Activated CD8-positive, alpha-beta memory T cell treated with anti-CD3 and anti-CD28 coated beads for 4 hours (primary cell): Measurements from ENCODE around the gene MPDU1.

Experiments used
- DNase-seq, 2 donors: peaks; one replicate each; pipeline ENCODE4 v3.0.0-alpha.2; 2020; ENCODE audit warnings: low read depth in 2 of 2

Gene MPDU1

GRCh38 chr17:7560172-7561027 is 23.3 kb upstream of the MPDU1 start:
- DNase-seq: no peak

GRCh38 chr17:7561028-7561575 is 22.6 kb upstream of the MPDU1 start:
- DNase-seq: peak; percentile 61 to 72

- DNase-seq: peak; percentile 80 to 83
These were observed 22.0 kb upstream of the MPDU1 start, which contains the start of gene SENP3 for GRCh38 chr17:7561589-7562207. TSS of gene SENP3 (plus strand) at chr17:7561919. CDS start at chr17:7563077, 1,158 bp downstream.

- DNase-seq: no peak
These were observed 21.4 kb upstream of the MPDU1 start for GRCh38 chr17:7562208-7562605.

GRCh38 chr17:7563115-7563869 is 20.4 kb upstream of the MPDU1 start:
- DNase-seq: no peak

GRCh38 chr17:7569571-7569970 is 14.1 kb upstream of the MPDU1 start:
- DNase-seq: no peak

- DNase-seq: no peak
These were observed 13.3 kb upstream of the MPDU1 start for GRCh38 chr17:7570351-7570750.

- no peak for DNase-seq
These were observed 11.4 kb upstream of the MPDU1 start for GRCh38 chr17:7572338-7572587.

- peak; percentile 97 to 100 for DNase-seq
These were observed 10.9 kb upstream of the MPDU1 start for GRCh38 chr17:7572588-7573323.

- DNase-seq: peak; percentile 82 to 85
These were observed 10.2 kb upstream of the MPDU1 start for GRCh38 chr17:7573324-7574080.

GRCh38 chr17:7574176-7574953 is 9.3 kb upstream of the MPDU1 start:
- DNase-seq: no peak

GRCh38 chr17:7575481-7575883 is 8.2 kb upstream of the MPDU1 start:
- no peak for DNase-seq

GRCh38 chr17:7575959-7576358 is 7.7 kb upstream of the MPDU1 start:
- no peak for DNase-seq

GRCh38 chr17:7576432-7576937 is 7.2 kb upstream of the MPDU1 start:
- no peak for DNase-seq

- DNase-seq: no peak
These were observed 6.1 kb upstream of the MPDU1 start for GRCh38 chr17:7577327-7578199.

GRCh38 chr17:7579001-7579833 is 4.4 kb upstream of the MPDU1 start, which contains the start of gene CD68:
TSS of gene CD68 (plus strand) at chr17:7579638. CDS start at chr17:7579678, 40 bp downstream.
- DNase-seq: peak; percentile 53 to 55

GRCh38 chr17:7579834-7580603 is 3.6 kb upstream of the MPDU1 start:
- no peak for DNase-seq
